Gastrocnemius medialis (tissue), 4 donors: Measurements from ENCODE around the gene LHFPL4. TPM values are rescaled to one million over a fixed set of nuclear protein-coding genes. Genes with fewer than 3 reads are reported as not detected.
"Not testable (repeated sequence)": the region's sequence is repeated elsewhere in the genome, so short reads cannot be mapped to it uniquely, and the experiment has no call there.

ENCODE experiments used
- ATAC-seq, 2 donors: fragments of 150-250 bp; one replicate each; pipeline ENCODE4 v1.9.1; 2016
- DNase-seq, 2 donors: peaks; one replicate each; pipeline ENCODE4 v3.0.0-alpha.2; 2019
- H3K27ac ChIP-seq, 4 donors: fragments of 200-600 bp; sonication (generic); 1 replicate in 1 of 4; 2 replicates in 3 of 4; pipeline ENCODE4 v1.5.1; 2016 to 2018; ENCODE audit warnings: mild to moderate bottlenecking in 2 of 4, moderate library complexity in 1 of 4
- H3K27me3 ChIP-seq, 3 donors: fragments of 200-600 bp; sonication (generic) in 2 of 3; 1 replicate in 1 of 3; 2 replicates in 2 of 3; pipeline versions ENCODE4 v1.5.1 to v1.6.0; 2016 to 2019; ENCODE audit warnings: mild to moderate bottlenecking in 1 of 3, moderate library complexity in 1 of 3
- H3K36me3 ChIP-seq, 2 donors: fragments of 200-600 bp; sonication (generic) in 1 of 2; one replicate each; pipeline ENCODE4 v1.5.1; 2017 to 2018
- H3K4me1 ChIP-seq, 2 donors: fragments of 200-600 bp; sonication (generic) in 1 of 2; one replicate each; pipeline ENCODE4 v1.5.1; 2016 to 2017; ENCODE audit warnings: mild to moderate bottlenecking in 2 of 2
- H3K4me3 ChIP-seq, 4 donors: fragments of 200-600 bp; sonication (generic) in 3 of 4; 1 replicate in 1 of 4; 2 replicates in 3 of 4; pipeline ENCODE4 v1.5.1; 2016 to 2019; ENCODE audit warnings: mild to moderate bottlenecking in 2 of 4
- H3K9me3 ChIP-seq, 3 donors: fragments of 200-600 bp; sonication (generic) in 2 of 3; 1 replicate in 1 of 3; 2 replicates in 2 of 3; pipeline ENCODE4 v1.5.1; 2016 to 2019
- CTCF ChIP-seq, 5 experiments: fragments of 450-650 bp in 3 of 5; fragments of 200-600 bp in 2 of 5; sonication (generic) in 2 of 5; IDR thresholded peaks in 4 of 5; conservative IDR thresholded peaks in 1 of 5; 1 replicate in 4 of 5; 2 replicates in 1 of 5; pipeline ENCODE4 v1.5.1; 2016 to 2019; ENCODE audit warnings: antibody characterized with exemption in 5 of 5, mild to moderate bottlenecking in 3 of 5, moderate library complexity in 3 of 5
- POLR2A ChIP-seq, 2 donors: fragments of 450-650 bp; IDR thresholded peaks; one replicate each; pipeline ENCODE4 v1.6.1; 2017; ENCODE audit warnings: antibody characterized with exemption in 2 of 2, mild to moderate bottlenecking in 2 of 2, moderate library complexity in 2 of 2
- in situ Hi-C, 4 donors: fragments of 200-750 bp; cut with MboI; loops; one replicate each; pipeline versions ENCODE4 v1.15.0 to v1.8.0; 2017; ENCODE audit warnings: low sequenced_read_pairs in 4 of 4
- intact Hi-C: fragments of 100-400 bp; cut with DNase I; formaldehyde crosslinking; loops from one replicate; pipeline ENCODE4 v1.15.1; 2023; ENCODE audit warnings: low total_unique reads
- total RNA-seq, 4 donors: library from RNA; depleted of rRNA; stranded (reverse); fragments of >200 nt; gene quantifications; one replicate each; pipeline versions ENCODE4 v1.1.0 to v1.2.3, GENCODE V29; 2016

Gene LHFPL4
- total RNA-seq, 4 donors from 2014 or later, result not detected

DNA sequence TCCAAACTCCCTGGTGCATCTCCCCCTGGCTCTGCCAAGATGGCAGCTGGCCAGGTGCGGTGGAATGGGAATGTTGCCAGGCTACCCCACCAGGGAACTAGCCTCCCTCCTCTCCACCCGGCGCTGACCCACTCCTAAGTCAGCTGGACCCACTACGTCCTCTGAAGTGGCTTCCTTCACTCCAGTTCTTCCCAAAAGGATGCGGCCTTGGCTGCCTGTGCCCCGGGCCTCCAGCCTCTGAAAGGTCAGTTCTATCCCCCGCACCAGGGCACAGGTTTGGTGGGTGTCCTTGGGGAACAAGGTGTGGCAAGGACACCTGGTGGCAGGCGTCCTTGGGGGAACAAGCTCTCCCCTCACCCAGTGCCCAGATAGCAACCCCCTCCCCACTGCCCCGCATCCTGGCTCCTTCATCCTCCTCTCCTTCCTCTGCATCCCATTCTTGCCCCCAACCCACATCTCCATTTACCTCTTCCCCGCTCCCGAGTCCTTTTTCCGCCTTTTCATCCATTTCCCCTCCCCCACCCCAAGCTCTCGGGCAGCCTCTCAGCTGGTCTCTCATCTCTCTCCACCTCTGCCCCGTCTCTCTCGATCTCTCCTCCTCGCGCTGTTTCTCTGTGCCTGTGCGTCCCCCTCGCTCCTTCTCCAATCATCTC, 54.0 kb downstream of the LHFPL4 start:
- Histone ChIP-seq H3K4me1 (peaks cover 4 to 6% of the 10 kb centered on the region in 2 donors), H3K9me3 (no peaks in the 10 kb centered on the region), H3K36me3 (no peaks in the 10 kb centered on the region), H3K27me3 (peaks cover 16 to 23% (median 20%) of the 10 kb centered on the region in 3 donors), H3K27ac (no peak overlapping the region), H3K4me3 (no peak overlapping the region)
- DNase-seq (no peak), ATAC-seq (no peak)
- intact Hi-C loops, result loop anchor here (5.0 kb wide), 1 partner anchor 233 kb away; the partner anchor contains the start of gene BRPF1
- TF ChIP-seq CTCF (IDR thresholded peaks at IDR 0.05 in 4 of 5, conservative IDR thresholded peaks at IDR 0.05 in 1 of 5) (no peak), POLR2A (IDR thresholded peaks at IDR 0.05) (no peak)
- in situ Hi-C loops, result no loop called here

GRCh38 chr3:9498781-9499180, 54.8 kb downstream of the LHFPL4 start:
- DNase-seq (no peak), ATAC-seq (no peak)
- Histone ChIP-seq H3K4me3 (no peak overlapping the region), H3K9me3 (no peaks in the 10 kb centered on the region), H3K27me3 (peaks cover 16 to 23% (median 20%) of the 10 kb centered on the region in 3 donors), H3K27ac (no peak overlapping the region), H3K4me1 (peaks cover 4 to 6% of the 10 kb centered on the region in 2 donors), H3K36me3 (no peaks in the 10 kb centered on the region)
- intact Hi-C loops, result no loop called here
- in situ Hi-C loops, result no loop called here
- TF ChIP-seq CTCF (IDR thresholded peaks at IDR 0.05 in 4 of 5, conservative IDR thresholded peaks at IDR 0.05 in 1 of 5) (no peak), POLR2A (IDR thresholded peaks at IDR 0.05) (no peak)

GRCh38 chr3:9497821-9498565, 55.6 kb downstream of the LHFPL4 start:
- TF ChIP-seq CTCF (IDR thresholded peaks at IDR 0.05 in 4 of 5, conservative IDR thresholded peaks at IDR 0.05 in 1 of 5) (no peak), POLR2A (IDR thresholded peaks at IDR 0.05) (no peak)
- in situ Hi-C loops (no loop called here), intact Hi-C loops (no loop called here)
- Histone ChIP-seq H3K27ac (no peak overlapping the region), H3K4me1 (peaks cover 4 to 6% of the 10 kb centered on the region in 2 donors), H3K36me3 (no peaks in the 10 kb centered on the region), H3K27me3 (peaks cover 16 to 23% (median 20%) of the 10 kb centered on the region in 3 donors), H3K4me3 (no peak overlapping the region), H3K9me3 (no peaks in the 10 kb centered on the region)
- ATAC-seq (no peak), DNase-seq (no peak)

GRCh38 chr3:9496893-9497292, 56.7 kb downstream of the LHFPL4 start:
- H3K4me1 ChIP-seq, result peaks cover 4 to 6% of the 10 kb centered on the region in 2 donors
- H3K4me3 ChIP-seq, result no peak overlapping the region
- in situ Hi-C loops, result no loop called here
- H3K9me3 ChIP-seq, result no peaks in the 10 kb centered on the region
- H3K36me3 ChIP-seq, result no peaks in the 10 kb centered on the region
- TF ChIP-seq CTCF (IDR thresholded peaks at IDR 0.05 in 4 of 5, conservative IDR thresholded peaks at IDR 0.05 in 1 of 5), result no peak
- no peak for TF ChIP-seq POLR2A (IDR thresholded peaks at IDR 0.05)
- ATAC-seq (no peak), DNase-seq (no peak)
- H3K27ac ChIP-seq, result no peak overlapping the region
- peaks cover 16 to 23% (median 20%) of the 10 kb centered on the region in 3 donors for H3K27me3 ChIP-seq
- intact Hi-C loops, result no loop called here

DNA sequence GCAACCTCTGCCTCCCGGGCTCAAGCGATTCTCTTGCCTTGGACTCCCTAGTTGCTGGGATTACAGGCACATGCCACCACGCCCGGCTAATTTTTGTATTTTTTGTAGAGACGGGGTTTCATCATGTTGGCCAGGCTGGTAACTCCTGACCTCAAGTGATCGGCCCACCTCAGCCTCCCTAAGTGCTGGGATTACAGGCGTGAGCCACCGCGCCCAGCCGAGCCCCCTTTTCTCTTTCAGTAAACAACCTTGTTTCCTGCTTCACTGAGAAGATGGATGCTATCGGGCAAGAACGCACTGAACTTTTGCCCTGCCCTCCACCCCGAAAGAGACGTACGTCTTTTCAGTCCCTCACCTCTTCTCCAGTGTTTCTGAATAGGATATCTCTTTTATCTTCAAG, 59.6 kb downstream of the LHFPL4 start:
- not testable (repeated sequence) for ATAC-seq, DNase-seq

More for the DNA sequence above, 59.6 kb downstream of the LHFPL4 start:
- H3K27me3 ChIP-seq, H3K27ac ChIP-seq, H3K4me1 ChIP-seq, intact Hi-C loops, H3K4me3 ChIP-seq, H3K9me3 ChIP-seq, in situ Hi-C loops, H3K36me3 ChIP-seq: not testable (repeated sequence)
